NCI-H1105 treated with DMSO at 0.1 percent for 48 hours (cell line): Measurements from ENCODE around the gene ARHGAP42.
"Not testable (repeated sequence)": the region's sequence is repeated elsewhere in the genome, so short reads cannot be mapped to it uniquely, and the experiment has no call there.

Experiments used
- DNase-seq: peaks from one replicate; lab custom pipeline; 2025; lab: John Stamatoyannopoulos, UW

The ARHGAP42 gene, protein sequence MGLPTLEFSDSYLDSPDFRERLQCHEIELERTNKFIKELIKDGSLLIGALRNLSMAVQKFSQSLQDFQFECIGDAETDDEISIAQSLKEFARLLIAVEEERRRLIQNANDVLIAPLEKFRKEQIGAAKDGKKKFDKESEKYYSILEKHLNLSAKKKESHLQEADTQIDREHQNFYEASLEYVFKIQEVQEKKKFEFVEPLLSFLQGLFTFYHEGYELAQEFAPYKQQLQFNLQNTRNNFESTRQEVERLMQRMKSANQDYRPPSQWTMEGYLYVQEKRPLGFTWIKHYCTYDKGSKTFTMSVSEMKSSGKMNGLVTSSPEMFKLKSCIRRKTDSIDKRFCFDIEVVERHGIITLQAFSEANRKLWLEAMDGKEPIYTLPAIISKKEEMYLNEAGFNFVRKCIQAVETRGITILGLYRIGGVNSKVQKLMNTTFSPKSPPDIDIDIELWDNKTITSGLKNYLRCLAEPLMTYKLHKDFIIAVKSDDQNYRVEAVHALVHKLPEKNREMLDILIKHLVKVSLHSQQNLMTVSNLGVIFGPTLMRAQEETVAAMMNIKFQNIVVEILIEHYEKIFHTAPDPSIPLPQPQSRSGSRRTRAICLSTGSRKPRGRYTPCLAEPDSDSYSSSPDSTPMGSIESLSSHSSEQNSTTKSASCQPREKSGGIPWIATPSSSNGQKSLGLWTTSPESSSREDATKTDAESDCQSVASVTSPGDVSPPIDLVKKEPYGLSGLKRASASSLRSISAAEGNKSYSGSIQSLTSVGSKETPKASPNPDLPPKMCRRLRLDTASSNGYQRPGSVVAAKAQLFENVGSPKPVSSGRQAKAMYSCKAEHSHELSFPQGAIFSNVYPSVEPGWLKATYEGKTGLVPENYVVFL

DNA sequence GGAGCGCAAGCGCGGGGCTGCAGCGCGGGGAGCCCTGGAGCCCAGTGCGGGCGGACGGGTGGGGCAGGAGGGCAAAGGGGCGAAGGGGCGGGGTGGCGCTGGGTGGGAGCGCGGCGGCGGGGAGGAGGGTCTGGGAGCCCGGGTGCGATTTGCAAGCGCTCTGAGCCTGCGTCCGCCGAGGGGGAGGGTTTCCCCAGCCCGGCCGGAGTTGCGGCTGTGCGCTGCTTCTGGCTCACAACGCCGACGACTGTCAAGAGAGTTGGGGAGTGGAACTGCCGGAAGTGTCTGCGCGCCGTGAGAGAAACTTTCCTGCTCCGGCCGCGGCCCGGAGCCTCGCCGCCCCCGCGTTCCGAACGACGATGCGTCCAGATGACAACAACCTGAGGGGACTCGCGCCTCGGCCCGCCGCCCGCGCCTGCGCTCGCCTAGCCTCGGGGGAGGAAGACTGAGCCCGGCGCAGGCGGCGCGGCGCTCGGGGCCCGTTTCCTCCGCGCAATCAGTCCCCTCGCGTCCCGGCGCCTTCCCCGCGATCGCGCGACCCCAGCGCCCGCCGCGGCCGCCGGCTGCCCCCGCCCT lies at the start of gene ARHGAP42:
ARHGAP42 (plus strand) TSS at position 235 of the 576 bp plus-strand sequence. CDS start 391 bp downstream, outside the sequence.
- no peak for DNase-seq

GRCh38 chr11:100637706-100638105 lies 49.4 kb upstream of the ARHGAP42 start:
- no peak for DNase-seq

GRCh38 chr11:100638648-100639047 lies 48.4 kb upstream of the ARHGAP42 start:
- DNase-seq: no peak

- DNase-seq: no peak
Measured at GRCh38 chr11:100639140-100639539, 47.9 kb upstream of the ARHGAP42 start.

GRCh38 chr11:100640071-100640470 lies 47.0 kb upstream of the ARHGAP42 start:
- no peak for DNase-seq

GRCh38 chr11:100640646-100641045 lies 46.4 kb upstream of the ARHGAP42 start:
- peak; percentile 28 for DNase-seq

- no peak for DNase-seq
Measured at GRCh38 chr11:100641456-100641855, 45.6 kb upstream of the ARHGAP42 start.

- no peak for DNase-seq
Measured at GRCh38 chr11:100646545-100646944, 40.5 kb upstream of the ARHGAP42 start.

GRCh38 chr11:100647861-100648260 lies 39.2 kb upstream of the ARHGAP42 start:
- no peak for DNase-seq

- DNase-seq: no peak
Measured at GRCh38 chr11:100663583-100663982, 23.5 kb upstream of the ARHGAP42 start.

GRCh38 chr11:100663996-100664395 lies 23.1 kb upstream of the ARHGAP42 start:
- no peak for DNase-seq

DNA sequence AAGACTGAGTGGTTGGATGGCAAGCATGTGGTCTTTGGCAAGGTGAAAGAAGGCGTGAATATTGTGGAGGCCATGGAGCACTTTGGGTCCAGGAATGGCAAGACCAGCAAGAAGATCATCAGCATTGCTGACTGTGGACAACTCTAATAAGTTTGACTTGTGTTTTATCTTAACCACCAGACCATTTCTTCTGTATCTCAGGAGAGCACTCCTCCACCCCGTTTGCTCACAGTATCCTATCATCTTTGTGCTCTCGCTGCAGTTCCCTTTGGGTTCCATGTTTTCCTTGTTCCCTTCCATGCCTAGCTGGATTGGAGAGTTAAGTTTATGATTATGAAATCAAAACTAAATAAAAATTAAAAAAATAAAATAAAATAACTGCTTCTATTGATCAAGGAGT lies 20.3 kb upstream of the ARHGAP42 start:
- DNase-seq: not testable (repeated sequence)

- no peak for DNase-seq
Measured at GRCh38 chr11:100667449-100667848, 19.6 kb upstream of the ARHGAP42 start.

GRCh38 chr11:100670140-100670539 lies 16.9 kb upstream of the ARHGAP42 start:
- DNase-seq: no peak

DNA sequence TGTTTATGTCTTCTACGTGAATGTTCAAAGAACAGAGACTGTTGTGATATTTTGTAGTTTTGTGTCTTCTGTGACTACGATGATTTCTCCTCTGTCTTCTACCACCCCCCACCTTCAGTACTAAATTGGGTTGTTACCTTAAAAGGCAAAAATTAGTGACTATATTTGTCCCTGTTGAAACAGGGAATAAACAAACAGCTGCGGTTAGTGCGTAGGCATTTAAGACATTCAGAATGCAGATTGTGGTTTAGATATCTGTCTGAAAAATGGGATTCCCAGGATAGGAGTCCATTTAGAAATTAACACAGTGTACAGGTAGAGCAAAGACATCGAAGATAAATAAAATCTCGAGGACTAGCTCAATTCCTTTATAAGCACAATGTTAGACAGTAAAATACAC lies 15.6 kb upstream of the ARHGAP42 start:
- no peak for DNase-seq

- DNase-seq: peak; percentile 10
Measured at GRCh38 chr11:100672498-100673033, 14.5 kb upstream of the ARHGAP42 start.

DNA sequence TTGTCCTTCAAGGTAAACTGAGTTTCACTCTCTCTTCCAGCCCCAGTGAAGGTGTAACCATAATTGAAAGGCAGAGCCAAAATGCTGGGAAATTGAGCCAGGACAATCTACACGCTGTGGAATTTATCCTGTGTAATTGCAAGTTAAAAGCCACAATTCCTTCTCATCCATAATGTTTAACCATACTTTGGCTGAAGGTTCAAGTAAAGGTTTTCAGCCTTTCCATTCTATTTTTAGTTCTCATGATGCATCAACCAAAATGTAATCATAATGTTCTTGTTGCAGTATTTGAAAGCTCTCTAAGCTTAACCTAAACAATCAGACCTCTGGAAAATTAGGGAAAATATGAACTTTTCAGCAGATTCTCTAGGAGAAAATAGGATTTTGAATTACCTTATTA lies 14.0 kb upstream of the ARHGAP42 start:
- no peak for DNase-seq

- no peak for DNase-seq
Measured at GRCh38 chr11:100674212-100674611, 12.9 kb upstream of the ARHGAP42 start.

GRCh38 chr11:100675115-100675650 lies 11.9 kb upstream of the ARHGAP42 start:
- DNase-seq: no peak

- no peak for DNase-seq
Measured at GRCh38 chr11:100676901-100677300, 10.2 kb upstream of the ARHGAP42 start.

GRCh38 chr11:100677796-100678195 lies 9.3 kb upstream of the ARHGAP42 start:
- no peak for DNase-seq

DNA sequence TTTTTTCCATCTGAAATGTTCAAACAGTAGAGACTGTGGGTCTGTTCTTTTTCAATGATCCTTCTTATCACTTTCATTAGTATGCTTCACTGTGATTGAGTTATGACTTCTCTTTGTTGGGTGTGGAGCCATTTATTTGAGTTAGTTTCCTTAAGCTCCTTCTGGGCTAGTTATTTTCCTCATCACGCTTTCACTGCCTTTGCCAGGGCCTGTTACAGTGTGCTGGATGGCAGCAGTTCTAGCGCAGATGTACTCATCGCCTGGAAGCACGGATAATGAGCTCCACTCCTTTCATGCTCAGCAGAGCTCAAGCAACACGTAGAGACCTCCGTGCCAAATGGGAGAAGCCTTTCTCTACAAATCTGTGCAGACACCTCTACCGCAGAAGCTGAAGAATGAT lies 7.0 kb upstream of the ARHGAP42 start:
- no peak for DNase-seq
